Right atrium auricular region (tissue), 2 donors: ENCODE data around the gene PSG7. TPM values are rescaled to one million over a fixed set of nuclear protein-coding genes. Genes with fewer than 3 reads are reported as not detected.
"Not testable (repeated sequence)": the region's sequence is repeated elsewhere in the genome, so short reads cannot be mapped to it uniquely, and the experiment has no call there.

Experiments
- DNase-seq: peaks from one replicate; pipeline ENCODE4 v3.0.0-alpha.2; 2019; ENCODE audit warnings: low spot score
- H3K27ac ChIP-seq, 2 donors: fragments of 200-600 bp; sonication (generic); 1 replicate in 1 of 2; 2 replicates in 1 of 2; pipeline ENCODE4 v1.5.1; 2016 to 2019
- H3K27me3 ChIP-seq, 2 donors: fragments of 200-600 bp; sonication (generic); one replicate each; pipeline versions ENCODE4 v1.5.1 to v1.6.0; 2017 to 2019
- H3K36me3 ChIP-seq: fragments of 200-600 bp; sonication (generic); one replicate; pipeline ENCODE4 v1.5.1; 2016
- H3K4me1 ChIP-seq, 2 donors: fragments of 200-600 bp; sonication (generic); one replicate each; pipeline versions ENCODE4 v1.5.1 to v1.6.0; 2017 to 2019
- H3K4me3 ChIP-seq, 2 donors: fragments of 200-600 bp; sonication (generic); 1 replicate in 1 of 2; 2 replicates in 1 of 2; pipeline ENCODE4 v1.5.1; 2017 to 2019; ENCODE audit warnings: mild to moderate bottlenecking in 1 of 2, moderate library complexity in 1 of 2
- H3K9me3 ChIP-seq, 2 donors: fragments of 200-600 bp; sonication (generic); one replicate each; pipeline ENCODE4 v1.5.1; 2019
- CTCF ChIP-seq, 2 donors: fragments of 200-600 bp; sonication (generic); IDR thresholded peaks; one replicate each; pipeline ENCODE4 v1.5.1; 2019; ENCODE audit warnings: antibody characterized with exemption in 2 of 2
- total RNA-seq, 2 donors: library from RNA; depleted of rRNA; stranded (reverse); fragments of >200 nt; gene quantifications; one replicate each; pipeline ENCODE4 v1.1.0, GENCODE V29; 2016

PSG7 gene
- total RNA-seq, 2 donors from 2014 or later, result not detected

GRCh38 chr19:42923106-42923505 lies 13.9 kb downstream of the PSG7 start:
- not testable (repeated sequence) for H3K36me3 ChIP-seq, H3K9me3 ChIP-seq, H3K27me3 ChIP-seq, DNase-seq, H3K4me1 ChIP-seq, H3K4me3 ChIP-seq, H3K27ac ChIP-seq
- peak in 1 of 2 donors; percentile 56 for TF ChIP-seq CTCF (IDR thresholded peaks at IDR 0.05)

- H3K27ac ChIP-seq, H3K36me3 ChIP-seq, H3K27me3 ChIP-seq, H3K4me1 ChIP-seq, DNase-seq, H3K9me3 ChIP-seq, H3K4me3 ChIP-seq: not testable (repeated sequence)
These were observed 16.0 kb downstream of the PSG7 start for GRCh38 chr19:42920971-42921370.

- no peak for DNase-seq
- Histone ChIP-seq H3K27me3 (no peaks in the 10 kb centered on the region), H3K9me3 (no peaks in the 10 kb centered on the region), H3K36me3 (no peaks in the 10 kb centered on the region), H3K27ac (no peak overlapping the region), H3K4me1 (no peaks in the 10 kb centered on the region), H3K4me3 (no peak overlapping the region)
- no peak for TF ChIP-seq CTCF (IDR thresholded peaks at IDR 0.05)
These were observed 17.3 kb downstream of the PSG7 start for GRCh38 chr19:42919757-42920079.

GRCh38 chr19:42919070-42919756 lies 17.8 kb downstream of the PSG7 start:
- not testable (repeated sequence) for H3K9me3 ChIP-seq, H3K4me3 ChIP-seq, H3K27ac ChIP-seq, H3K4me1 ChIP-seq, H3K36me3 ChIP-seq, DNase-seq, H3K27me3 ChIP-seq
- TF ChIP-seq CTCF (IDR thresholded peaks at IDR 0.05), result peak in 1 of 2 donors; percentile 15

- H3K27me3 ChIP-seq, H3K9me3 ChIP-seq, H3K4me3 ChIP-seq, H3K4me1 ChIP-seq, H3K36me3 ChIP-seq, DNase-seq, H3K27ac ChIP-seq: not testable (repeated sequence)
These were observed 18.5 kb downstream of the PSG7 start for GRCh38 chr19:42918377-42919069.

GRCh38 chr19:42917634-42918033 lies 19.4 kb downstream of the PSG7 start, which contains the start of gene PSG6:
PSG6 (minus strand) TSS chr19:42917894; CDS start chr19:42917792, 102 bp downstream.
- H3K9me3 ChIP-seq, H3K4me3 ChIP-seq, H3K36me3 ChIP-seq, H3K27me3 ChIP-seq, H3K4me1 ChIP-seq, DNase-seq, H3K27ac ChIP-seq: not testable (repeated sequence)

- H3K4me3 ChIP-seq, H3K36me3 ChIP-seq, H3K9me3 ChIP-seq, H3K4me1 ChIP-seq, H3K27ac ChIP-seq, DNase-seq, H3K27me3 ChIP-seq: not testable (repeated sequence)
These were observed 20.1 kb downstream of the PSG7 start for GRCh38 chr19:42916931-42917330.

GRCh38 chr19:42913516-42913915 lies 23.5 kb downstream of the PSG7 start:
- H3K9me3 ChIP-seq, H3K4me3 ChIP-seq, DNase-seq, H3K36me3 ChIP-seq, H3K27ac ChIP-seq, H3K4me1 ChIP-seq, H3K27me3 ChIP-seq: not testable (repeated sequence)

GRCh38 chr19:42912941-42913340 lies 24.1 kb downstream of the PSG7 start:
- not testable (repeated sequence) for H3K4me1 ChIP-seq, H3K4me3 ChIP-seq, H3K9me3 ChIP-seq, DNase-seq, H3K36me3 ChIP-seq, H3K27ac ChIP-seq, H3K27me3 ChIP-seq

- not testable (repeated sequence) for DNase-seq, H3K4me3 ChIP-seq, H3K4me1 ChIP-seq, H3K27me3 ChIP-seq, H3K36me3 ChIP-seq, H3K9me3 ChIP-seq, H3K27ac ChIP-seq
These were observed 25.3 kb downstream of the PSG7 start for GRCh38 chr19:42911731-42912130.

GRCh38 chr19:42906162-42906561 lies 30.8 kb downstream of the PSG7 start:
- H3K4me1 ChIP-seq, DNase-seq, H3K4me3 ChIP-seq, H3K36me3 ChIP-seq, H3K27me3 ChIP-seq, H3K27ac ChIP-seq, H3K9me3 ChIP-seq: not testable (repeated sequence)

- not testable (repeated sequence) for H3K27ac ChIP-seq, H3K36me3 ChIP-seq, DNase-seq, H3K4me3 ChIP-seq, H3K27me3 ChIP-seq, H3K9me3 ChIP-seq, H3K4me1 ChIP-seq
These were observed 36.4 kb downstream of the PSG7 start for GRCh38 chr19:42900561-42900960.
